ENCODE results near the gene CMPK1. TPM values are rescaled to one million over a fixed set of nuclear protein-coding genes. Genes with fewer than 3 reads are reported as not detected.

CMPK1 gene
- total and polyA plus RNA-seq, 2 donors (not counting 1 experiment from before 2014, with no cell fraction given), result 65.1 to 87.4 TPM

DNA sequence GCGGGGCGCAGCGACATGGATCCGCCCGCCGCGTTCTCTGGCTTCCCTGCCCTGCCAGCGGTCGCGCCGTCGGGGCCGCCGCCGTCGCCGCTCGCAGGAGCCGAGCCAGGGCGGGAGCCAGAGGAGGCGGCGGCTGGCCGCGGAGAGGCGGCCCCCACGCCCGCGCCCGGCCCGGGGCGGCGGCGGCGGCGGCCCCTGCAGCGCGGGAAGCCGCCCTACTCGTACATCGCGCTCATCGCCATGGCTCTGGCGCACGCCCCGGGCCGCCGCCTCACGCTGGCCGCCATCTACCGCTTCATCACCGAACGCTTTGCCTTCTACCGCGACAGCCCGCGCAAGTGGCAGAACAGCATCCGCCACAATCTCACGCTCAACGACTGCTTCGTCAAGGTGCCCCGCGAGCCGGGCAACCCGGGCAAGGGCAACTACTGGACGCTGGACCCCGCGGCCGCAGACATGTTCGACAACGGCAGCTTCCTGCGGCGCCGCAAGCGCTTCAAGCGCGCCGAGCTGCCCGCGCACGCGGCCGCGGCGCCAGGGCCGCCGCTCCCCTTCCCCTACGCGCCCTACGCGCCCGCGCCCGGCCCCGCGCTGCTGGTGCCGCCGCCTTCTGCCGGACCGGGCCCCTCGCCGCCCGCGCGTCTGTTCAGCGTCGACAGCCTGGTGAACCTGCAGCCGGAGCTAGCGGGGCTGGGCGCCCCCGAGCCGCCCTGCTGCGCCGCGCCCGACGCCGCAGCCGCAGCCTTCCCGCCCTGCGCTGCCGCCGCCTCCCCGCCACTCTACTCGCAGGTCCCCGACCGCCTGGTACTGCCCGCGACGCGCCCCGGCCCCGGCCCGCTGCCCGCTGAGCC lies 83.0 kb downstream of the CMPK1 start:
- Histone ChIP-seq H3K27me3 (ENCODE audit: control insufficient read depth, insufficient read depth, low read length) (peaks cover 24% of the 10 kb centered on the region), H3K4me3 (replicated peaks in 1 of 4; ENCODE audit: control extremely low read depth in 1 of 4, insufficient read depth in 1 of 4, low read depth in 3 of 4, low read length in 4 of 4) (peak overlapping the region in 1 of 4 experiments; percentile 27), H3K36me3 (ENCODE audit: control insufficient read depth, insufficient read depth, low read length) (no peaks in the 10 kb centered on the region), H2AFZ (ENCODE audit: low read length) (peak overlapping the region; percentile 44), H4K20me1 (ENCODE audit: control insufficient read depth, extremely low read depth, insufficient read depth, low read length) (no peaks in the 10 kb centered on the region), H3K4me2 (ENCODE audit: extremely low read depth, insufficient read depth, low read length) (peak overlapping the region; percentile 51), H3K79me2 (ENCODE audit: control insufficient read depth, insufficient read depth, low read length) (no peaks in the 10 kb centered on the region), H3K9ac (ENCODE audit: insufficient read depth, low read length) (no peak overlapping the region), H3K9me3 (ENCODE audit: control insufficient read depth, insufficient read depth, low read depth, low read length) (no peaks in the 10 kb centered on the region), H3K27ac (ENCODE audit: insufficient read depth, low read length) (no peak overlapping the region), H3K4me1 (ENCODE audit: control insufficient read depth, extremely low read depth, insufficient read depth, low read length) (no peaks in the 10 kb centered on the region)
- DNase-seq (ENCODE audit: low read depth in 2 of 2), result no peak
- peak; percentile 91 for TF ChIP-seq EZH2 (IDR thresholded peaks at IDR 0.05; ENCODE audit: low read length, missing control alignments)
- TF ChIP-seq, protein P1, sequence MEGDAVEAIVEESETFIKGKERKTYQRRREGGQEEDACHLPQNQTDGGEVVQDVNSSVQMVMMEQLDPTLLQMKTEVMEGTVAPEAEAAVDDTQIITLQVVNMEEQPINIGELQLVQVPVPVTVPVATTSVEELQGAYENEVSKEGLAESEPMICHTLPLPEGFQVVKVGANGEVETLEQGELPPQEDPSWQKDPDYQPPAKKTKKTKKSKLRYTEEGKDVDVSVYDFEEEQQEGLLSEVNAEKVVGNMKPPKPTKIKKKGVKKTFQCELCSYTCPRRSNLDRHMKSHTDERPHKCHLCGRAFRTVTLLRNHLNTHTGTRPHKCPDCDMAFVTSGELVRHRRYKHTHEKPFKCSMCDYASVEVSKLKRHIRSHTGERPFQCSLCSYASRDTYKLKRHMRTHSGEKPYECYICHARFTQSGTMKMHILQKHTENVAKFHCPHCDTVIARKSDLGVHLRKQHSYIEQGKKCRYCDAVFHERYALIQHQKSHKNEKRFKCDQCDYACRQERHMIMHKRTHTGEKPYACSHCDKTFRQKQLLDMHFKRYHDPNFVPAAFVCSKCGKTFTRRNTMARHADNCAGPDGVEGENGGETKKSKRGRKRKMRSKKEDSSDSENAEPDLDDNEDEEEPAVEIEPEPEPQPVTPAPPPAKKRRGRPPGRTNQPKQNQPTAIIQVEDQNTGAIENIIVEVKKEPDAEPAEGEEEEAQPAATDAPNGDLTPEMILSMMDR (conservative IDR thresholded peaks at IDR 0.05 in 1 of 2, IDR thresholded peaks at IDR 0.05 in 1 of 2; ENCODE audit: low read depth in 1 of 2, low read length in 2 of 2), result no peak

DNA sequence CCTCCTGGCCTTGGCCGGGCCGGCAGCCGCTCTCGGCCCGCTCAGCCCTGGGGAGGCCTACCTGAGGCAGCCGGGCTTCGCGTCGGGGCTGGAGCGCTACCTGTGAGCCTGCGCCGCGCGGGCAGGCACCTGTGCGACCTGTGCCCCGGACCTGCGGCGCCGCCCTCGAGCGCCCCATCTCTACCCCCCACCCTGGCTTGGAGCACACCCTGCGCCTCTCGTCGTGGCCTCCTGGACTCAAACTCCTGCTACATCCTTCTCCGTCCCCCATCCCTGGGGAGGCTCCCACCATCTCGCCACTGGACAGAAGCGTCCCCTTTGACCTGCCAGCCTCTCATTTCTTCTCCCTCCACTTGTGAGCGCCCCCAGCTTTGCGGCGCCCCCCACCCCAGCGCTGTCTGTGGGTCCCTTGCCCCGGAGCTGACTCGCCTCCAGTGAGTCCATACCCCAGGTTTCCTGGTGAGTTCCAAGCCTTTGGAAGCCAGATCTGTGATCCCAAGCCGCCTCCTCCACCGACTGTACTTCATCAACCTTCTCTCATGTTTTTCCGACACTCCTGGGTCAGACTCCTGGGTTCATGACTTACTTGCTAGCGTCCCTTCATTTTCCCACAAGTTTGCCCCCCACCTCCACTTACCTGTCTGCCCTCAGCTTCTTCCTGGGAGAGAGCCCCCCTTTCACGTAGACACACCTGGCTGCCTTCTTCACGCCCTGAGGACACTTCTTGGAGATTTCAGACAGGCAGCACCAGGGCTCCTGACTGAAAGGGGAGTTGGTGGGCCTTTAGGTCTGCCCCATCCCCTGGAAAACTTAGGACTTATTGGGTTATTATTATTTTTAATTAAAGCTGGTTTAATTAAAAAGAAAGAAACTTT lies 83.8 kb downstream of the CMPK1 start:
- no peak for DNase-seq (ENCODE audit: low read depth in 2 of 2)
- Histone ChIP-seq H3K36me3 (ENCODE audit: control insufficient read depth, insufficient read depth, low read length) (no peaks in the 10 kb centered on the region), H3K27me3 (ENCODE audit: control insufficient read depth, insufficient read depth, low read length) (peaks cover 24% of the 10 kb centered on the region), H3K27ac (ENCODE audit: insufficient read depth, low read length) (no peak overlapping the region), H3K9ac (ENCODE audit: insufficient read depth, low read length) (no peak overlapping the region), H3K9me3 (ENCODE audit: control insufficient read depth, insufficient read depth, low read depth, low read length) (no peaks in the 10 kb centered on the region), H3K79me2 (ENCODE audit: control insufficient read depth, insufficient read depth, low read length) (no peaks in the 10 kb centered on the region), H4K20me1 (ENCODE audit: control insufficient read depth, extremely low read depth, insufficient read depth, low read length) (no peaks in the 10 kb centered on the region), H3K4me2 (ENCODE audit: extremely low read depth, insufficient read depth, low read length) (no peak overlapping the region), H3K4me3 (replicated peaks in 1 of 4; ENCODE audit: control extremely low read depth in 1 of 4, insufficient read depth in 1 of 4, low read depth in 3 of 4, low read length in 4 of 4) (no peak overlapping the region), H2AFZ (ENCODE audit: low read length) (no peak overlapping the region), H3K4me1 (ENCODE audit: control insufficient read depth, extremely low read depth, insufficient read depth, low read length) (no peaks in the 10 kb centered on the region)
- TF ChIP-seq, protein P1 (conservative IDR thresholded peaks at IDR 0.05 in 1 of 2, IDR thresholded peaks at IDR 0.05 in 1 of 2; ENCODE audit: low read depth in 1 of 2, low read length in 2 of 2), result no peak
- TF ChIP-seq EZH2 (IDR thresholded peaks at IDR 0.05; ENCODE audit: low read length, missing control alignments), result no peak

DNA sequence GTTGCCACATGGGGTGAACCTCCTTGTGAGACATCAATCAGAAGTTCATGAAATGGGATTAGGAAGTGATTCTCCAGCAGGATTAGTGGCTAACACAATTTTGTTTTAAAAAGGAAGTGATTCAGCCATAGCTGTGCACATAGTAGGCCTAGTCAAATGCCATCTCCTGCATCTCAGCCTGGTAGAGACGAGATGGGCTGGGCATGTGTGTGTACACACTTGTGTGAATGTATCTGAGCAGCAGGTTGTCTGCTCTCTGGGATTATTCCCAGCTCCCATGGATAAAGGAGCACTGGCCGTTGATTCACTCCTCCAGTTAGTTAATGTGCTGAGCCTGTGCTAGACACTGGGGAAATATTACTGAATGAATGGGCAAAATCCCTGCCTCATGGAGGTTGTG lies 84.5 kb downstream of the CMPK1 start:
- Histone ChIP-seq H3K9ac (ENCODE audit: insufficient read depth, low read length) (no peak overlapping the region), H3K9me3 (ENCODE audit: control insufficient read depth, insufficient read depth, low read depth, low read length) (no peaks in the 10 kb centered on the region)

More for the DNA sequence above, 84.5 kb downstream of the CMPK1 start:
- H4K20me1 ChIP-seq (ENCODE audit: control insufficient read depth, extremely low read depth, insufficient read depth, low read length), result no peaks in the 10 kb centered on the region
- H2AFZ ChIP-seq (ENCODE audit: low read length), result no peak overlapping the region
- TF ChIP-seq, protein P1 (conservative IDR thresholded peaks at IDR 0.05 in 1 of 2, IDR thresholded peaks at IDR 0.05 in 1 of 2; ENCODE audit: low read depth in 1 of 2, low read length in 2 of 2), result no peak
- no peak for TF ChIP-seq EZH2 (IDR thresholded peaks at IDR 0.05; ENCODE audit: low read length, missing control alignments)
- no peaks in the 10 kb centered on the region for H3K36me3 ChIP-seq (ENCODE audit: control insufficient read depth, insufficient read depth, low read length)
- no peak overlapping the region for H3K27ac ChIP-seq (ENCODE audit: insufficient read depth, low read length)
- H3K4me3 ChIP-seq (replicated peaks in 1 of 4; ENCODE audit: control extremely low read depth in 1 of 4, insufficient read depth in 1 of 4, low read depth in 3 of 4, low read length in 4 of 4), result no peak overlapping the region
- no peak overlapping the region for H3K4me2 ChIP-seq (ENCODE audit: extremely low read depth, insufficient read depth, low read length)
- H3K79me2 ChIP-seq (ENCODE audit: control insufficient read depth, insufficient read depth, low read length), result no peaks in the 10 kb centered on the region
- no peaks in the 10 kb centered on the region for H3K4me1 ChIP-seq (ENCODE audit: control insufficient read depth, extremely low read depth, insufficient read depth, low read length)
- DNase-seq (ENCODE audit: low read depth in 2 of 2), result no peak
- H3K27me3 ChIP-seq (ENCODE audit: control insufficient read depth, insufficient read depth, low read length), result peaks cover 24% of the 10 kb centered on the region
